ENCODE data around the gene ARL3.

The ARL3 gene

GRCh38 chr10:102644066-102644645, 70.0 kb downstream of the ARL3 start, which contains the start of gene TRIM8:
Gene TRIM8 (plus strand): TSS chr10:102644479. CDS start chr10:102644618, 139 bp downstream.
- Histone ChIP-seq H3K4me3 (ENCODE audit: low read depth, low read length) (peak within 1 kb of the TSS; percentile 75), H3K4me1 (ENCODE audit: control insufficient read depth, insufficient read depth, low read length) (peaks cover 22% of the 10 kb centered on the region), H3K9ac (ENCODE audit: low read depth, low read length) (peak within 1 kb of the TSS; percentile 73), H3K27ac (ENCODE audit: low read depth, low read length) (peak within 1 kb of the TSS; percentile 98), H3K9me3 (ENCODE audit: control insufficient read depth, insufficient read depth, low read length) (no peaks in the 10 kb centered on the region), H3K36me3 (ENCODE audit: control insufficient read depth, insufficient read depth, low read length) (no peaks in the 10 kb centered on the region), H3K27me3 (ENCODE audit: control insufficient read depth, insufficient read depth, low read length) (no peaks in the 10 kb centered on the region)

DNA sequence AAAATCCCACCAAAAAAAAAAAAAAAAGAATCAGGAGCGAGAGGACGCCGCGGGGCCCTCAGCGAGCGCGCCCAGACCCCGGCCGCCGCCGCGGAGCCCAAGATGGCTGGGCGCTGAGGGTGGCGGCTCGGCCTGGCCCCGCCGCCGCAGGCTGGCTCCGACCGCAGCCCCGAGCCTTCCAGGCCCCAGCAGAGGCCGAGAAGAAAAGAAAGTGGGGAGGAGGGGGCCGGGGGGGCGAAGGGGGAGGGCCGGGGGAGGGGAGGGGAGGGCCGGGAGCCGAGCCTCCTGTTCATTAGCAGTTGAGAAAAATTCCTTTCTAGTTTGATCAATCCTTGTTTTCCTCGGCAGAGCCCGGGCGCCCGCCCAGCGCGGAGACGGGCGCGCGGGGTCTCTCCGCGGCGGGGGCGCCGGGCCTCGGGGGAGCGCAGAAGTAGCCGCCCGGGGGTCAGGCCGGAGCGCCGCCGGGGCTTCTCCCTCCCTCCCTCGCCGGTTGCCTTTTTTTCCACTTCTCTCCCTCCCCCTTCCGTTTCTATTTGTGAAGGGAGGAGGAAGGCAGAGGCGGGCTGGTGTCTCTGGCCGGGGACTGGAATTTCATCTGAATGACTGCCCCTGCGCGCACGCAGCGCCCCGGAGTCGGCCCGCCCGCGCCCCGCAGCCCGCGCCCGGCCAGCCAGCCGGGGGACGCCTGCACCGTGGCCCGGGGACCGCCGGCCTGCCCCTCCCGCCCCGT, 70.7 kb downstream of the ARL3 start:
- Histone ChIP-seq H3K9me3 (ENCODE audit: control insufficient read depth, insufficient read depth, low read length) (no peaks in the 10 kb centered on the region), H3K27me3 (ENCODE audit: control insufficient read depth, insufficient read depth, low read length) (no peaks in the 10 kb centered on the region), H3K27ac (ENCODE audit: low read depth, low read length) (peak overlapping the region; percentile 98), H3K9ac (ENCODE audit: low read depth, low read length) (peak overlapping the region; percentile 73), H3K36me3 (ENCODE audit: control insufficient read depth, insufficient read depth, low read length) (no peaks in the 10 kb centered on the region), H3K4me1 (ENCODE audit: control insufficient read depth, insufficient read depth, low read length) (peaks cover 15% of the 10 kb centered on the region), H3K4me3 (ENCODE audit: low read depth, low read length) (peak overlapping the region; percentile 75)

DNA sequence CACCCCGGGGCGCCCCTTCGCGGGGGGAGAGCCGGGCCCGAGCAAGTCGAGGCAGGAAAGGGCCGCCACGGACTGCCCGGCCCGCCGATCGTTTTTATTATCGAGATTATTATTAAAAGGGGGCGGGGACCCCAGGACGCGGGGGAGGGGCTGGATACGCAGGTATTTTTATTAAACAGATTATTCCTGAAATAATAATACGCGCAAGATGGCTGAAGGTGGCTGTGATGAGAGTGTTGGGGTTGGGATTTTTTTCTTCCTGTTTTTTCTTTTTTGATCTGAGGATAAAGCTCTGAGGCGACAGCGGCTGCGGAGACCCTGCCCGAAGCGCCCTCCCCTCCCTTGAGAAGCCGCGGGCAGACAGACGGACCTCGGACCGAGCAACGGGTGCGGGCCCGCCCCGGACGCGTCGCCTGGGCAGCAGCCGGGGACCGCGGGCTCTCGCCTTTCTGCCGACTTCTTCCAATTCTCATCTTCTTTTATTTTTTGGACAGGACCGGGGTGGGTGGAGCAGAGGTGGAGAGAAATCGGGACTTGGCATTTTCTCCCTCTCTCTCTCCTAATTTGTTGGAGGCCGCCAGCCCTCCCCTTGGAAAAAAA, 71.4 kb downstream of the ARL3 start:
- H3K4me3 ChIP-seq (ENCODE audit: low read depth, low read length), result peak overlapping the region; percentile 75
- H3K4me1 ChIP-seq (ENCODE audit: control insufficient read depth, insufficient read depth, low read length), result peaks cover 15% of the 10 kb centered on the region
- no peaks in the 10 kb centered on the region for H3K27me3 ChIP-seq (ENCODE audit: control insufficient read depth, insufficient read depth, low read length)
- H3K36me3 ChIP-seq (ENCODE audit: control insufficient read depth, insufficient read depth, low read length), result no peaks in the 10 kb centered on the region
- H3K9me3 ChIP-seq (ENCODE audit: control insufficient read depth, insufficient read depth, low read length), result no peaks in the 10 kb centered on the region
- peak overlapping the region; percentile 98 for H3K27ac ChIP-seq (ENCODE audit: low read depth, low read length)
- H3K9ac ChIP-seq (ENCODE audit: low read depth, low read length), result peak overlapping the region; percentile 65

DNA sequence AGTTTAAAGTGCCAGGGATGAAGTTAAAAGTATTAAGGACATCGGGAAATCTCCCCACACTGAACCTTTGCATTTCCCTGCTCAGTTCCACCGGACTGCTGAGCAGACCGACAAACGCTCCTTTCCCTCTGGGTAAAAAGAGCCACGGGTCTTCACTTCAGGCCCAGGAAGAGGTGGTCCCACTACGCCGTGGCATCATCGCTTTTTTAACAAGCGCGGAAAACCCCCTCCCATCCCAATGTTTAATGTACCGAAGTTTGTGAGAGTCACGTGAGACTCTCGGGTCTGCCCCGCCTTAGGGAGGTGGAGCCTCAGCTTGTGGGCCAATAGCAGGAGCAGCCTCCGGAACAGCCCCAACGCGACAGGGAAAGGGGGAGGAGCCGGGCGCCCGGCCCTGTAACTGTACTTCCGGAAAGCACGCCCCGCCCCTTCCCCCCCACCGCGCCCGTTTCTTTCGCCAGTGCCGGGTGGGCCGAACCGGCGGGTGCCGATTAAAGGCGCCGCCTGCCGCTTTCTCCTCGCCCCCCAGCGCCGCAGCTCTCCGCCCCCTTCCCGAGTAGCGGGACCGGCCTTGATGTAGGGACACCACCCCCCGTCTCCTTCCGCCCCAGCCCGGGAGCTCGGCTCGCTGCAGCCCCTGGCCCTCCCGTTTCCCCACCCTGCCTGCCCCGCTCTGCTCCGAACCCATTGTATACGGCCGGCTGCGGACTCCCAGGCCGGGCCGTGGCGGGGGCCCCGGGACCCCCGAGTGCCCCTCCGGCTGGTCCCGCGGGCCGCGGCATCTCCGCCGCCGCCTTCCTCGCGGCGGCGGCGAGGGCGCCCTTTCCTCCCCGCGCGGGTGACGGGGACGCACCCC, 72.1 kb downstream of the ARL3 start:
- Histone ChIP-seq H3K9me3 (ENCODE audit: control insufficient read depth, insufficient read depth, low read length) (no peaks in the 10 kb centered on the region), H3K27me3 (ENCODE audit: control insufficient read depth, insufficient read depth, low read length) (no peaks in the 10 kb centered on the region), H3K36me3 (ENCODE audit: control insufficient read depth, insufficient read depth, low read length) (no peaks in the 10 kb centered on the region), H3K27ac (ENCODE audit: low read depth, low read length) (peak overlapping the region; percentile 98), H3K4me1 (ENCODE audit: control insufficient read depth, insufficient read depth, low read length) (peaks cover 15% of the 10 kb centered on the region), H3K4me3 (ENCODE audit: low read depth, low read length) (peak overlapping the region; percentile 75), H3K9ac (ENCODE audit: low read depth, low read length) (peak overlapping the region; percentile 54)

GRCh38 chr10:102641402-102641801, 72.8 kb downstream of the ARL3 start:
- Histone ChIP-seq H3K4me3 (ENCODE audit: low read depth, low read length) (peak overlapping the region; percentile 75), H3K36me3 (ENCODE audit: control insufficient read depth, insufficient read depth, low read length) (no peaks in the 10 kb centered on the region), H3K27me3 (ENCODE audit: control insufficient read depth, insufficient read depth, low read length) (no peaks in the 10 kb centered on the region), H3K9ac (ENCODE audit: low read depth, low read length) (peak overlapping the region; percentile 32; the same call in 1 of the 2 replicates), H3K4me1 (ENCODE audit: control insufficient read depth, insufficient read depth, low read length) (peaks cover 8% of the 10 kb centered on the region), H3K9me3 (ENCODE audit: control insufficient read depth, insufficient read depth, low read length) (no peaks in the 10 kb centered on the region), H3K27ac (ENCODE audit: low read depth, low read length) (peak overlapping the region; percentile 93)

DNA sequence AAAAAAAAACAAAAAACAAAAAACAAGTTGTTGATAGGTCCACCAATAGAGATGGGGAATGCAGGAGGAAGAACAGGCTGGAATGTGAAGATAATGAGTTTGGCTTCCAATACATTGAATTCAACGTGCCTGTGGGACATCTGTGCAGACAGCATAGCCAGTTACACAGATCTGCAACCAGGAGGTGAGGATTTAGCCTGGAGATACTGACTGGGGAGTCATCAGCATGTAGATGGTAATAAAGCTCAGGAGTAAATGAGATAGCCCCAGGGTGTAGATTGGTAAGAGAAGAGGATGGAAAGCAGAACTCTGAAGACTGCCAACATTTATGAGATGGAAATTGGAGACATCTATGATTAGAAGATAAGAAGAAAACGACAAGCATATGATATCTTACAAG, 74.7 kb downstream of the ARL3 start:
- Histone ChIP-seq H3K27me3 (ENCODE audit: control insufficient read depth, insufficient read depth, low read length) (no peaks in the 10 kb centered on the region), H3K27ac (ENCODE audit: low read depth, low read length) (no peak overlapping the region), H3K36me3 (ENCODE audit: control insufficient read depth, insufficient read depth, low read length) (no peaks in the 10 kb centered on the region), H3K4me3 (ENCODE audit: low read depth, low read length) (no peak overlapping the region), H3K9me3 (ENCODE audit: control insufficient read depth, insufficient read depth, low read length) (no peaks in the 10 kb centered on the region), H3K9ac (ENCODE audit: low read depth, low read length) (no peak overlapping the region), H3K4me1 (ENCODE audit: control insufficient read depth, insufficient read depth, low read length) (peaks cover 9% of the 10 kb centered on the region)

- Histone ChIP-seq H3K9ac (ENCODE audit: low read depth, low read length) (no peak overlapping the region), H3K4me1 (ENCODE audit: control insufficient read depth, insufficient read depth, low read length) (peaks cover 6% of the 10 kb centered on the region), H3K4me3 (ENCODE audit: low read depth, low read length) (no peak overlapping the region), H3K27me3 (ENCODE audit: control insufficient read depth, insufficient read depth, low read length) (no peaks in the 10 kb centered on the region), H3K36me3 (ENCODE audit: control insufficient read depth, insufficient read depth, low read length) (no peaks in the 10 kb centered on the region), H3K9me3 (ENCODE audit: control insufficient read depth, insufficient read depth, low read length) (no peaks in the 10 kb centered on the region), H3K27ac (ENCODE audit: low read depth, low read length) (no peak overlapping the region)
Measured at GRCh38 chr10:102635377-102635776, 78.8 kb downstream of the ARL3 start.

- Histone ChIP-seq H3K27me3 (ENCODE audit: control insufficient read depth, insufficient read depth, low read length) (no peaks in the 10 kb centered on the region), H3K9ac (ENCODE audit: low read depth, low read length) (no peak overlapping the region), H3K36me3 (ENCODE audit: control insufficient read depth, insufficient read depth, low read length) (no peaks in the 10 kb centered on the region), H3K4me1 (ENCODE audit: control insufficient read depth, insufficient read depth, low read length) (peaks cover 13% of the 10 kb centered on the region), H3K9me3 (ENCODE audit: control insufficient read depth, insufficient read depth, low read length) (no peaks in the 10 kb centered on the region), H3K4me3 (ENCODE audit: low read depth, low read length) (no peak overlapping the region), H3K27ac (ENCODE audit: low read depth, low read length) (no peak overlapping the region)
Measured at GRCh38 chr10:102634686-102635085, 79.5 kb downstream of the ARL3 start.

GRCh38 chr10:102633848-102634247, 80.3 kb downstream of the ARL3 start:
- Histone ChIP-seq H3K27me3 (ENCODE audit: control insufficient read depth, insufficient read depth, low read length) (no peaks in the 10 kb centered on the region), H3K4me3 (ENCODE audit: low read depth, low read length) (no peak overlapping the region), H3K9ac (ENCODE audit: low read depth, low read length) (no peak overlapping the region), H3K36me3 (ENCODE audit: control insufficient read depth, insufficient read depth, low read length) (no peaks in the 10 kb centered on the region), H3K27ac (ENCODE audit: low read depth, low read length) (no peak overlapping the region), H3K9me3 (ENCODE audit: control insufficient read depth, insufficient read depth, low read length) (no peaks in the 10 kb centered on the region), H3K4me1 (ENCODE audit: control insufficient read depth, insufficient read depth, low read length) (peaks cover 19% of the 10 kb centered on the region)

GRCh38 chr10:102633287-102633686, 80.9 kb downstream of the ARL3 start:
- H3K4me1 ChIP-seq (ENCODE audit: control insufficient read depth, insufficient read depth, low read length), result peaks cover 23% of the 10 kb centered on the region
- no peak overlapping the region for H3K9ac ChIP-seq (ENCODE audit: low read depth, low read length)

More at GRCh38 chr10:102633287-102633686, 80.9 kb downstream of the ARL3 start:
- H3K9me3 ChIP-seq (ENCODE audit: control insufficient read depth, insufficient read depth, low read length), result no peaks in the 10 kb centered on the region
- H3K4me3 ChIP-seq (ENCODE audit: low read depth, low read length), result no peak overlapping the region
- no peaks in the 10 kb centered on the region for H3K36me3 ChIP-seq (ENCODE audit: control insufficient read depth, insufficient read depth, low read length)
- no peaks in the 10 kb centered on the region for H3K27me3 ChIP-seq (ENCODE audit: control insufficient read depth, insufficient read depth, low read length)
- no peak overlapping the region for H3K27ac ChIP-seq (ENCODE audit: low read depth, low read length)

Measured in HUES48 (cell line).